Measurements from ENCODE around the gene MYH16.

The MYH16 gene

GRCh38 chr7:99293650-99294049, 21.0 kb downstream of the MYH16 start:
- no peak for DNase-seq
- Histone ChIP-seq H3K4me1 (ENCODE audit: control insufficient read depth, insufficient read depth, low read length, poor library complexity, severe bottlenecking) (no peaks in the 10 kb centered on the region), H3K27me3 (replicated peaks; ENCODE audit: control insufficient read depth, insufficient read depth, low read length, poor library complexity, severe bottlenecking) (no peaks in the 10 kb centered on the region), H3K9me3 (ENCODE audit: control insufficient read depth, low read length) (no peaks in the 10 kb centered on the region), H3K36me3 (ENCODE audit: control insufficient read depth, insufficient read depth, low read length) (no peaks in the 10 kb centered on the region), H3K27ac (ENCODE audit: insufficient read depth, low read length, poor library complexity, severe bottlenecking) (no peak overlapping the region), H3K4me3 (ENCODE audit: insufficient read depth, low read depth, low read length, poor library complexity, severe bottlenecking) (no peak overlapping the region)

DNA sequence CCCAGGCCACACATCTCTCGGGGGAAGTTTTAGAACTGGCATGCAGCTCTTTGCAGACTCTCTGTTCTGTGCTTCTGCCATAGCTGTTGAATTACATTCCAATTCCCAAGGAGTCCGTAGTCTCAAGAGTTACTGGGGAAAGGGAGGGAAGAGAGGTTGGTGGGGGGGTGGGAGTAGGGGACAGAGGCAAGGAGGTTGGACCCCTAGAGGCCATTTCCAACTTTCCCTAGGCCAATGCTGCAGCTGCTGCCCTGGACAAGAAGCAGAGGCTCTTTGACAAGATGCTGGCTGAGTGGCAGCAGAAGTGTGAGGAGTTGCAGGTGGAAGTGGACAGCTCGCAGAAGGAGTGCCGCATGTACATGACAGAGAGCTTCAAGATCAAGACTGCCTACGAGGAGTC, 23.8 kb downstream of the MYH16 start:
- no peaks in the 10 kb centered on the region for H3K9me3 ChIP-seq (ENCODE audit: control insufficient read depth, low read length)

GRCh38 chr7:99301496-99301895, 28.9 kb downstream of the MYH16 start:
- Histone ChIP-seq H3K36me3 (ENCODE audit: control insufficient read depth, insufficient read depth, low read length) (no peaks in the 10 kb centered on the region), H3K4me3 (ENCODE audit: insufficient read depth, low read depth, low read length, poor library complexity, severe bottlenecking) (no peak overlapping the region), H3K4me1 (ENCODE audit: control insufficient read depth, insufficient read depth, low read length, poor library complexity, severe bottlenecking) (no peaks in the 10 kb centered on the region), H3K9me3 (ENCODE audit: control insufficient read depth, low read length) (no peaks in the 10 kb centered on the region), H3K27ac (ENCODE audit: insufficient read depth, low read length, poor library complexity, severe bottlenecking) (no peak overlapping the region), H3K27me3 (replicated peaks; ENCODE audit: control insufficient read depth, insufficient read depth, low read length, poor library complexity, severe bottlenecking) (no peaks in the 10 kb centered on the region)
- no peak for DNase-seq

More for the DNA sequence above, 23.8 kb downstream of the MYH16 start:
- no peak overlapping the region for H3K27ac ChIP-seq (ENCODE audit: insufficient read depth, low read length, poor library complexity, severe bottlenecking)
- no peaks in the 10 kb centered on the region for H3K36me3 ChIP-seq (ENCODE audit: control insufficient read depth, insufficient read depth, low read length)
- no peak overlapping the region for H3K4me3 ChIP-seq (ENCODE audit: insufficient read depth, low read depth, low read length, poor library complexity, severe bottlenecking)
- H3K27me3 ChIP-seq (replicated peaks; ENCODE audit: control insufficient read depth, insufficient read depth, low read length, poor library complexity, severe bottlenecking), result no peaks in the 10 kb centered on the region
- H3K4me1 ChIP-seq (ENCODE audit: control insufficient read depth, insufficient read depth, low read length, poor library complexity, severe bottlenecking), result no peaks in the 10 kb centered on the region
- DNase-seq, result no peak

GRCh38 chr7:99305473-99306260, 33.0 kb downstream of the MYH16 start:
- Histone ChIP-seq H3K4me3 (ENCODE audit: insufficient read depth, low read depth, low read length, poor library complexity, severe bottlenecking) (no peak overlapping the region), H3K4me1 (ENCODE audit: control insufficient read depth, insufficient read depth, low read length, poor library complexity, severe bottlenecking) (no peaks in the 10 kb centered on the region), H3K27me3 (replicated peaks; ENCODE audit: control insufficient read depth, insufficient read depth, low read length, poor library complexity, severe bottlenecking) (no peaks in the 10 kb centered on the region), H3K9me3 (ENCODE audit: control insufficient read depth, low read length) (peaks cover 3% of the 10 kb centered on the region), H3K27ac (ENCODE audit: insufficient read depth, low read length, poor library complexity, severe bottlenecking) (no peak overlapping the region), H3K36me3 (ENCODE audit: control insufficient read depth, insufficient read depth, low read length) (no peaks in the 10 kb centered on the region)
- no peak for DNase-seq

DNA sequence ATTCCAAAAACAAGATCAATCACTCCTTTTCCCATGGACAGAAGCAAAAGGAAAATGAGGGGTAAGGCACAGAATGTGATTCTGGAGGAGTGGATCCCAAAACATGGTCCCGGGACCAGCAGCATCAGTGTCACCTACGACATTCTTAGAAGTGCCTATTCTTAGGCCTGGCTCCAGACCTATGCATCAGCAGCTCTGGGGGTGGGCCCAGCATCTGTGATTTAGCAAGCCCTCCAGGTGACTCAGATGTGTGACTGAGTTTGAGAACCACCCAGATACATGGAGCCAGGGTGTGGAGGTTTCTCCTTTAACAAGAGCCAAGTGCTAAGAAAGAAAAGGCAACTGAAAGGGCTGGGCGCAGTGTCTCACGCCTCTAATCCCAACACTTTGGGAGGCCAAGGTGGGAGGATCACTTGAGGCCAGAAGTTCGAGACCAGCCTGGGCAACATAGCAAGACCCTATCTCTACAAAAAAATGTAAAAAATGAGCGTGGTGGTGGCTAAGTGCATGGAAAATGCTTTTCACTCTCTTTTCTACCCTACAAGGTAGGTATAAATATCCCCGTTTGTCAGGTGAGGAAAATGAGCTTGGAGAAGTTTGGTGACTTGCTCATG, 35.9 kb downstream of the MYH16 start:
- Histone ChIP-seq H3K4me3 (ENCODE audit: insufficient read depth, low read depth, low read length, poor library complexity, severe bottlenecking) (no peak overlapping the region), H3K36me3 (ENCODE audit: control insufficient read depth, insufficient read depth, low read length) (no peaks in the 10 kb centered on the region), H3K27me3 (replicated peaks; ENCODE audit: control insufficient read depth, insufficient read depth, low read length, poor library complexity, severe bottlenecking) (no peaks in the 10 kb centered on the region), H3K9me3 (ENCODE audit: control insufficient read depth, low read length) (peaks cover 3% of the 10 kb centered on the region), H3K27ac (ENCODE audit: insufficient read depth, low read length, poor library complexity, severe bottlenecking) (no peak overlapping the region), H3K4me1 (ENCODE audit: control insufficient read depth, insufficient read depth, low read length, poor library complexity, severe bottlenecking) (no peaks in the 10 kb centered on the region)
- DNase-seq, result no peak

- H3K27ac ChIP-seq (ENCODE audit: insufficient read depth, low read length, poor library complexity, severe bottlenecking), result no peak overlapping the region
Observed at GRCh38 chr7:99309111-99309510, 36.5 kb downstream of the MYH16 start.

GRCh38 chr7:99310004-99310403, 37.4 kb downstream of the MYH16 start:
- peaks cover 3% of the 10 kb centered on the region for H3K9me3 ChIP-seq (ENCODE audit: control insufficient read depth, low read length)
- no peak overlapping the region for H3K27ac ChIP-seq (ENCODE audit: insufficient read depth, low read length, poor library complexity, severe bottlenecking)
- H3K36me3 ChIP-seq (ENCODE audit: control insufficient read depth, insufficient read depth, low read length), result no peaks in the 10 kb centered on the region
- H3K4me3 ChIP-seq (ENCODE audit: insufficient read depth, low read depth, low read length, poor library complexity, severe bottlenecking), result no peak overlapping the region
- no peaks in the 10 kb centered on the region for H3K27me3 ChIP-seq (replicated peaks; ENCODE audit: control insufficient read depth, insufficient read depth, low read length, poor library complexity, severe bottlenecking)
- DNase-seq, result no peak
- no peaks in the 10 kb centered on the region for H3K4me1 ChIP-seq (ENCODE audit: control insufficient read depth, insufficient read depth, low read length, poor library complexity, severe bottlenecking)

More at GRCh38 chr7:99309111-99309510, 36.5 kb downstream of the MYH16 start:
- Histone ChIP-seq H3K36me3 (ENCODE audit: control insufficient read depth, insufficient read depth, low read length) (no peaks in the 10 kb centered on the region), H3K4me1 (ENCODE audit: control insufficient read depth, insufficient read depth, low read length, poor library complexity, severe bottlenecking) (no peaks in the 10 kb centered on the region), H3K27me3 (replicated peaks; ENCODE audit: control insufficient read depth, insufficient read depth, low read length, poor library complexity, severe bottlenecking) (no peaks in the 10 kb centered on the region), H3K4me3 (ENCODE audit: insufficient read depth, low read depth, low read length, poor library complexity, severe bottlenecking) (no peak overlapping the region), H3K9me3 (ENCODE audit: control insufficient read depth, low read length) (peaks cover 3% of the 10 kb centered on the region)
- no peak for DNase-seq

GRCh38 chr7:99311702-99312101, 39.1 kb downstream of the MYH16 start:
- Histone ChIP-seq H3K36me3 (ENCODE audit: control insufficient read depth, insufficient read depth, low read length) (no peaks in the 10 kb centered on the region), H3K9me3 (ENCODE audit: control insufficient read depth, low read length) (peaks cover 3% of the 10 kb centered on the region), H3K27me3 (replicated peaks; ENCODE audit: control insufficient read depth, insufficient read depth, low read length, poor library complexity, severe bottlenecking) (no peaks in the 10 kb centered on the region), H3K4me1 (ENCODE audit: control insufficient read depth, insufficient read depth, low read length, poor library complexity, severe bottlenecking) (no peaks in the 10 kb centered on the region), H3K4me3 (ENCODE audit: insufficient read depth, low read depth, low read length, poor library complexity, severe bottlenecking) (no peak overlapping the region), H3K27ac (ENCODE audit: insufficient read depth, low read length, poor library complexity, severe bottlenecking) (no peak overlapping the region)
- DNase-seq, result no peak

GRCh38 chr7:99312316-99313203, 39.9 kb downstream of the MYH16 start:
- Histone ChIP-seq H3K27me3 (replicated peaks; ENCODE audit: control insufficient read depth, insufficient read depth, low read length, poor library complexity, severe bottlenecking) (no peaks in the 10 kb centered on the region), H3K27ac (ENCODE audit: insufficient read depth, low read length, poor library complexity, severe bottlenecking) (no peak overlapping the region), H3K4me3 (ENCODE audit: insufficient read depth, low read depth, low read length, poor library complexity, severe bottlenecking) (no peak overlapping the region), H3K36me3 (ENCODE audit: control insufficient read depth, insufficient read depth, low read length) (no peaks in the 10 kb centered on the region), H3K9me3 (ENCODE audit: control insufficient read depth, low read length) (peaks cover 3% of the 10 kb centered on the region), H3K4me1 (ENCODE audit: control insufficient read depth, insufficient read depth, low read length, poor library complexity, severe bottlenecking) (no peaks in the 10 kb centered on the region)
- DNase-seq, result peak; percentile 33 to 56 (median 44)

GRCh38 chr7:99313204-99313573, 40.5 kb downstream of the MYH16 start:
- Histone ChIP-seq H3K4me3 (ENCODE audit: insufficient read depth, low read depth, low read length, poor library complexity, severe bottlenecking) (no peak overlapping the region), H3K4me1 (ENCODE audit: control insufficient read depth, insufficient read depth, low read length, poor library complexity, severe bottlenecking) (no peaks in the 10 kb centered on the region), H3K27me3 (replicated peaks; ENCODE audit: control insufficient read depth, insufficient read depth, low read length, poor library complexity, severe bottlenecking) (no peaks in the 10 kb centered on the region), H3K9me3 (ENCODE audit: control insufficient read depth, low read length) (peaks cover 3% of the 10 kb centered on the region), H3K27ac (ENCODE audit: insufficient read depth, low read length, poor library complexity, severe bottlenecking) (no peak overlapping the region), H3K36me3 (ENCODE audit: control insufficient read depth, insufficient read depth, low read length) (no peaks in the 10 kb centered on the region)
- DNase-seq, result no peak
